Dedifferentiated amniotic fluid mesenchymal stem cell (primary cell): Measurements from ENCODE around the gene FAM3B.

Experiments used
- DNase-seq: peaks from one replicate; pipeline ENCODE4 v3.0.0-alpha.2; 2016; ENCODE audit errors: extremely low spot score

FAM3B gene

DNA sequence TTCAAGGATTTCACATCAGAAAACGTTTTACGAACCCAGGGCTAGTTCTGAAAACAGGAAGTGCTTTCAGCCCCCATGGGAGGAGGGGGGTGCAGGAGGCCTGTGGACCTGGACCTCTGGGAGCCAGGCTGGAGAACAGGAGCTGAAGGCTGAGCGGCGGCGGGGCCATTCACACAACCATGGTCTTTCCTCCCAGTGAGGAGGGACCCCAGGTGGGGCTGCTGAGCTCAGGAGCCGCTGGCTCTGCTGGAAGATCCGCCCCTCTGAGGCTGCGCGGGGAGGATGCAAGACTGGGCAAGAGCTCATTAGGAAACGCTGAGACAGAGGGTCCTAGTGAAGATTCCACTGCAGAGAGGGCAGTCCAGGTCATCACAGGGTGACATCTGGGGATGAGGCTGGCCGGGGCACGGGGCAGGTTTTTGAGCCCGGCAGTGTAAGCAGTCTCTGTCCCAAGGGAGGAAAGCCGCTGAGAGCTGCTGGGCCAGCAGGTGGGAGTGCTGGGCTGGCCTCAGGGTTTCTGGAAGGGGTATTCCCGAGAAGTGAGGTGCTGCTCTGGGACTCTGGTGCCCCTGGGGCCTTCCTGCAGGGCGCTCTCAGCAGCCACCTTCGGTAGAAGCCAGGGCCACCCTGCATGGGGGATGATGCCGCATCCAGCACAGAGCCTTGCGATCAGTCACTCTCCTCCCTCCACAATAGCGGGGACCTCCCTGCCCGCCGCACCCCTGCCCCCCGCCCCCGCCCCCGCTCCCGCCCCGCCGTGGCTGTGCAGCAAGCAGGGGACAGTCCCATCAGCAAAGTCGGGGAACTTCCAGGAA is 52.7 kb downstream of the FAM3B start:
- no peak for DNase-seq

DNA sequence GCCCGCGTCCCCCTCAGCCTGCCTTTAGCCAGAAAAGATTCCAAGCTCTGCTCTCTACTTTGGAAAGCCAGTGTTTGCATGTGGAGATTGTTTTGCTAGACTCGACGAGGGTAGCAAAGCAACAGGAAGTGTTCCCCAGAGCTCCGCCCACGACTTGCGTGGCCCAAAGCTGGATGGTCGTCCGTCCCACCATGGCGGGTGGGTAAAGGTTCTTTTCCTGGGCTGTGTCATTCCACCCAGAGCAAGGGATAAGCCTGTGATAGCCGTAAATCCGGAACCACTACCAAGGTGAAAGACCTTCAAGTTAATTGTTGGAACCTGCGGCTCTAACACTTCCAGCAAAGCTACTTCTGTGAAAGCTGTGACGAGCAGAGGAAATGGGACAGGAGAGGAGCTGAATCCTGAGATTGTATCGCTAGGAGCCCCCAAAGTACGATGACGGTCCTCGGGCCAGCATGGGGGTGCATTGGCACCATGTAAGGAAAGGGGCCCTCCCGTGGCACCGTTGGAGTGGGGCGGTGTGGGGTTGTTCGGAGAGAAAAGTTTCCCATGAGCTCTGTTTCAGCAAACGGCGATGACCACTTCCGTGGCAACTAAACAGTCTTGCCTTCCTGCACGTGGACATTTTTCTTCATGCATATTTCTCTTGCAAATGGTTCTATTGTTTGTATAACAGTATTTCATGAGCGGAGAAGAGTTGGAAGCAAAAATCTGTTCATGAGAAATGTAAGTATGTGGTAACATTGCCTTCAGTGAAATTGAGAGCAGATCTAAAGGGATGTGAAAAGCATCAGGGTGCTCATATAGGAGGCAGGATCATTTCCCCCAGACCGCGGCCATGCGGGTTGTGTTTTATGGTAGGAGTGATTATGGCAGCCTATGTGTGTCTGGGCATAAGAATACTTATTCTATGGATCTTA is 53.6 kb downstream of the FAM3B start:
- no peak for DNase-seq

- DNase-seq = no peak
These were observed 54.5 kb downstream of the FAM3B start for GRCh38 chr21:41370840-41371684.

- DNase-seq = no peak
These were observed 55.1 kb downstream of the FAM3B start for GRCh38 chr21:41371685-41372030.

- DNase-seq = no peak
These were observed 56.7 kb downstream of the FAM3B start for GRCh38 chr21:41373253-41373652.

GRCh38 chr21:41373763-41374162 is 57.2 kb downstream of the FAM3B start:
- DNase-seq = no peak

DNA sequence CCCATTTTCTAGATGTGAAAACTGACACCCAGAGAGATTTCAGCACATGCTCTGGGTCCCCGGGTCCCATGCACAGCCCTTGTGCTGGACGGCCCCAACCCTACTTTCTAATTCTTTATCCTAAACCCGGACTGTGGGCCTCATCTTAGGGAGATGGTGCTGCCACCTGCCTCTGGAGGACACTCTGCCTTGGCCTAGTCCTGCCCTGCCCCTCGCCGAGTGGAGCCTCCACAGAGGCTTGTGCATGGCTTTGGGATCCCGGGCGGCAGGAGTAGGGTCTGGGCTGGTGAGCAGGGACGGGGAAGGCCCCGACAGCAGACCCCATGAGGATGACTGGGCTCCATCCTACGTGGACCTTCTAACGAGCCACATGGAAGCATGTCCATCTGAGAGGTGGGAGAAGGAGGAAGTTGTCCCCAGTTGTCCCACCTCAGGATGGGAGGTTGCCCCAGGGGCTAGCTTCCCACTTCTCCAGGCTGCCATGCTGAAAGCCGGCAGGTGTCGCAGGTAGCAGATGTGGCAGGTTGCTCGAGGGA is 57.6 kb downstream of the FAM3B start:
- DNase-seq = no peak

GRCh38 chr21:41374867-41375533 is 58.4 kb downstream of the FAM3B start:
- no peak for DNase-seq

- DNase-seq = no peak
These were observed 59.3 kb downstream of the FAM3B start for GRCh38 chr21:41375875-41376274.

- DNase-seq = no peak
These were observed 61.1 kb downstream of the FAM3B start for GRCh38 chr21:41377715-41378114.

- no peak for DNase-seq
These were observed 62.2 kb downstream of the FAM3B start for GRCh38 chr21:41378849-41379248.

- DNase-seq = no peak
These were observed 63.3 kb downstream of the FAM3B start for GRCh38 chr21:41379901-41380300.

- DNase-seq = no peak
These were observed 65.1 kb downstream of the FAM3B start for GRCh38 chr21:41381731-41382130.

DNA sequence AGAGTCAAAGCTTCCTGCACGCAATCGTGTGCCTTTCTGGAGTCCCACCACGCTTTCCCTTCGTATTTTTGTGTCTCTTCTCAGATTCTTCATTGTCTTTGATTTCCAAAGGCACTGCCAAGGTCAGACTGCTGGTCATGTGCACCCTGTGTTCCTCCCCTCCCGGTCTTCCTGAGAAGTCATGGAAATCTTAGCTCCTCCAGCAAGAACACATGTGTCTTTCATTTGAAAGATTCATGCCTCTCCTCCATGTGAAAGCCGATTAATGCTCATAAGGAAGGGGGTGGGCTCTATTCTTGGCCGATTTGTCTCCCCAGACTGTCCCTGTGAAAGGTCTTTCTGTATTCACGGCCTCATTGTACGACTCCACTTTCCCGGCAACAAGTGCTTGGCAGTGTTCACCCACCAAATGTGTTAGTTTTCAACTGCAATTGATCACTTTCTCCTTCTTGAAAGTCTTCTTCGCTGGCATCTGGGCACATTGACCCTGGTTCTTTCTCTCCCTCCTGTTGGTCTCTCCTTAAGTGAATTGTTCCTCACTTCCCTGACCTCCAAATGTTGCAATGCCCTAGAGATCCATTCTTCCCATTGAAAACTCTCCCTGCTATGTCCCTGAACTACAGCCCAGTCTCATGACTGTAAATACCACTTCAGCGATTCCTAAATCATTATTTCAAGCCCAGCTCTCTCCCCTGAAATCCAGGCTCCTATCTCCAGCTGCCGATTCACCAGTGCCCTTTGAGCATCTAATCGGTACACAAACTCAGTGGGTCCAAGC is 70.6 kb downstream of the FAM3B start:
- no peak for DNase-seq

- no peak for DNase-seq
These were observed 71.2 kb downstream of the FAM3B start for GRCh38 chr21:41387824-41388223.

DNA sequence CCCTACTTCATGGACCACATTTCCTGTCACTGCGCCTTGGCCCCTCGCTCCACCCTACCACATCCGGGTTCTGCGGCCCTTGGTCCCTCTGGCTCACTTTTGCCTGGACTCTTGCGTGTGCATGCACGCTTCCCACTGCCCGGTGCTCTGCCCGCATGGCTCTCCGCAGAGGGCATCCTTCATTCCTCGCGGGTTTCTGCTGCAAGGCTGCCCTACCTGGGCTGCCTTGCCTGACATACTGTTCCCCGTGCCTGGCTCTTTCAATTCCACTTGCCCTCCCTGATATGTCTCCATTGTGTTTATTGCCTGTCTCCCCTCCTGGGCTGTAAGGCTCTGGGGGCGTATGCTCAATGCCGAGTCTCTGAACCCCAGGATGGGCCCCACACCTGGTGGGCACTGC is 71.7 kb downstream of the FAM3B start:
- DNase-seq = no peak

GRCh38 chr21:41390043-41390639 is 73.5 kb downstream of the FAM3B start:
- no peak for DNase-seq

DNA sequence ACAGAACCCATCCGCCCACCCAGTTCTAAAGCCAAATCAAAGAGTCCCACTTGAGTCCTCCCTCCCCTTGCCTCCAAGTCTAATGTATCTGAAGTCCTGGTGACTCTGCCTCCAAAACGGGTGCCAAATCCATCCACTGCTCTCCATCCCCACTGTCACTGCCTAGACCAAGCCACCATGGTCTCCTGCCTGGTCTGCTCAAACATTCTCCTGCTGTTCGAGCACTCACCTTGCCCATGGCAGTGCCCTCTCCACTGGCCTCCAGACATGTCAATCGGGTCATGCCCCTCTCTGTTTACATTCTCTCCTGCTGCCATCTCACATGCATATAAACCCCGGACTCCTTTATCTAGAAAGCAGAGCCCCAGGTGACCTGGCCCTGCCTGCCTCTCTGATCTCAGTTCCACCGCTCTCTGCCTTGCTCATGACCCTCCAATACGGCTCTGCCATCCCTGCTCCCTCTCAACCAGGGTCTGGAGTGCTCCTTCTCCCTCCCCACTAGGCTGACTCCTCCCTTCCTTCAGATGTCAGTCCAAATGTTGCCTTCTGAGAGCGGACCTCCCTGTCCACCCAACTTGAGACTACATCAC is 77.4 kb downstream of the FAM3B start:
- DNase-seq = no peak

DNA sequence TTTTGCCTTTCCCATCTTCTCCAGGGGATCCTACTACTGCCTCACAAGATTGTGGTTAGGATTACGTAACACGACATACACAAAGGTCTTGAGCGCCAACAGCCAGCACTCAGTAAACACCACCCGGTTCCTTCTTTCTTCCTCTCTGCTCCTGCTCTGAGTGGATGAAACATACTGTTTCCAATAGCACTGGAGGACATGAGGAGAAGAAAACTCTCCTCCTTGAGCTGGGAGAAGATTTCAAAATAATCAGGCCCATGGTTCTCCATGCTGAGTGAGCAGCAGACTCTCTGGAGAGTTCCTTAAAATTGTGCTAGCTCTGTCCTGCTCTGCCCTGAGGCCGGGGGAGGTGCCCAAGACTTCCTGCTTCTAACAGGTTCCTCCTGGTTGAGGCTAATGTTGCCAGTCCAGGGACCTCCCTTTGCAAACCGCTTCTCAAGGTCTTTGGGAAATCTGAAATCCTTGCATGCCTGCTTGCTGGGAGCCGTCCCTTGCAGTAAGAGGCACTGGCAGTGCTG is 80.0 kb downstream of the FAM3B start:
- DNase-seq = peak; percentile 52
